Loucy (cell line): ENCODE measurements around the gene HELZ.

Source experiments
- H2AFZ ChIP-seq: fragments of 200-600 bp; sonication (generic); 2 replicates; pipeline ENCODE4 v1.6.0; 2016; ENCODE audit warnings: antibody characterized with exemption, mild to moderate bottlenecking, low read length, moderate library complexity
- H3F3A ChIP-seq: fragments of 200-600 bp; 2 replicates; pipeline ENCODE4 v1.6.0; 2016; ENCODE audit warnings: antibody characterized with exemption, low read depth, mild to moderate bottlenecking
- H3K27me3 ChIP-seq: fragments of 200-600 bp; sonication (generic); 2 replicates; pipeline ENCODE4 v1.6.1; 2014; ENCODE audit warnings: low read length, mild to moderate bottlenecking; ENCODE audit not compliant: insufficient read depth, poor library complexity, severe bottlenecking
- H3K36me3 ChIP-seq: fragments of 200-600 bp; sonication (generic); 2 replicates; pipeline ENCODE4 v1.6.1; 2016; ENCODE audit warnings: low read length; ENCODE audit not compliant: insufficient read depth
- H3K4me1 ChIP-seq: fragments of 200-600 bp; sonication (generic); 2 replicates; pipeline ENCODE4 v1.5.1; 2014; ENCODE audit warnings: low read length, mild to moderate bottlenecking; ENCODE audit not compliant: insufficient read depth, poor library complexity, severe bottlenecking
- H3K4me2 ChIP-seq: fragments of 200-600 bp; sonication (generic); 2 replicates; pipeline ENCODE4 v1.6.0; 2014; ENCODE audit warnings: antibody characterized with exemption, low read length, low read depth, mild to moderate bottlenecking; ENCODE audit not compliant: poor library complexity, severe bottlenecking
- H3K4me3 ChIP-seq: fragments of 200-600 bp; sonication (generic); 2 replicates; pipeline ENCODE4 v1.5.1; 2014; ENCODE audit warnings: low read length, mild to moderate bottlenecking, mixed read lengths; ENCODE audit not compliant: poor library complexity, severe bottlenecking
- H3K79me2 ChIP-seq: fragments of 200-600 bp; sonication (generic); 2 replicates; pipeline ENCODE4 v1.6.1; 2014; ENCODE audit warnings: low read length; ENCODE audit not compliant: insufficient read depth
- H3K9ac ChIP-seq: fragments of 200-600 bp; sonication (generic); 2 replicates; pipeline ENCODE4 v1.6.0; 2014; ENCODE audit warnings: mild to moderate bottlenecking, low read depth, low read length, moderate library complexity; ENCODE audit not compliant: poor library complexity, severe bottlenecking
- H3K9me2 ChIP-seq: fragments of 200-600 bp; sonication (generic); replicated peaks from 2 replicates; pipeline ENCODE4 v1.6.1; 2016; ENCODE audit warnings: low read depth, low read length, mixed read lengths
- H3K9me3 ChIP-seq: fragments of 200-600 bp; sonication (generic); 2 replicates; pipeline ENCODE4 v1.6.1; 2014; ENCODE audit warnings: mild to moderate bottlenecking, antibody characterized with exemption, low read length, low read depth; ENCODE audit not compliant: insufficient read depth
- H4K20me1 ChIP-seq: fragments of 200-600 bp; sonication (generic); 2 replicates; pipeline ENCODE4 v1.6.0; 2014; ENCODE audit warnings: antibody characterized with exemption, low read length, mild to moderate bottlenecking; ENCODE audit not compliant: insufficient read depth, poor library complexity, severe bottlenecking
- EZH2phosphoT487 ChIP-seq: fragments of 200-600 bp; IDR thresholded peaks from 2 replicates; pipeline ENCODE4 v1.6.1; 2018; ENCODE audit warnings: antibody characterized with exemption, mild to moderate bottlenecking, moderate library complexity, borderline replicate concordance
- TF ChIP-seq, protein P1 (sequence below): fragments of 200-600 bp; sonication (generic); conservative IDR thresholded peaks from 2 replicates; pipeline ENCODE4 v1.5.1; 2014; ENCODE audit warnings: mild to moderate bottlenecking, antibody characterized with exemption, low read length

HELZ gene

DNA sequence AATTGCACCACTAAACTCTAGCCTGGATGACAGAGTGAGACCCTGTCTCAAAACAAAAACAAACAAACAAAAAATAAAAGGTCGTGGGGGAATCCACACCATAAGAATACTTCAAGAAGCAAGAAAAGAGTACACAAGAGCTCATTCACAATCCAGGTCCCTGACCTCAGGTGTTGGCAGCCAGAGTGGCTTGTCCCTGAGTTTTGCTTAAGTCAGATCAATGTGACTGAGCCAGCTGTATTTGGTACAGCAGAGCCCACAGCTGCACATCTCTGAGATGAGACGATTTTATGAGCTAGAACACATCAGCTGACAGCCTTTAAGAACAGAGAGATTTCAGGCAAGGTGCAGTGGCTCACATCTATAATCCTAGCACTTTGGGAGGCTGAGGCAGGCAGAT is 178.3 kb downstream of the HELZ start:
- TF ChIP-seq EZH2phosphoT487 = no peak
- TF ChIP-seq, protein P1, sequence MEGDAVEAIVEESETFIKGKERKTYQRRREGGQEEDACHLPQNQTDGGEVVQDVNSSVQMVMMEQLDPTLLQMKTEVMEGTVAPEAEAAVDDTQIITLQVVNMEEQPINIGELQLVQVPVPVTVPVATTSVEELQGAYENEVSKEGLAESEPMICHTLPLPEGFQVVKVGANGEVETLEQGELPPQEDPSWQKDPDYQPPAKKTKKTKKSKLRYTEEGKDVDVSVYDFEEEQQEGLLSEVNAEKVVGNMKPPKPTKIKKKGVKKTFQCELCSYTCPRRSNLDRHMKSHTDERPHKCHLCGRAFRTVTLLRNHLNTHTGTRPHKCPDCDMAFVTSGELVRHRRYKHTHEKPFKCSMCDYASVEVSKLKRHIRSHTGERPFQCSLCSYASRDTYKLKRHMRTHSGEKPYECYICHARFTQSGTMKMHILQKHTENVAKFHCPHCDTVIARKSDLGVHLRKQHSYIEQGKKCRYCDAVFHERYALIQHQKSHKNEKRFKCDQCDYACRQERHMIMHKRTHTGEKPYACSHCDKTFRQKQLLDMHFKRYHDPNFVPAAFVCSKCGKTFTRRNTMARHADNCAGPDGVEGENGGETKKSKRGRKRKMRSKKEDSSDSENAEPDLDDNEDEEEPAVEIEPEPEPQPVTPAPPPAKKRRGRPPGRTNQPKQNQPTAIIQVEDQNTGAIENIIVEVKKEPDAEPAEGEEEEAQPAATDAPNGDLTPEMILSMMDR = no peak
- Histone ChIP-seq H3K9ac (no peak overlapping the region), H3K36me3 (no peaks in the 10 kb centered on the region), H3K4me3 (no peak overlapping the region), H3K4me1 (no peaks in the 10 kb centered on the region), H3K4me2 (no peak overlapping the region), H3K27me3 (no peaks in the 10 kb centered on the region), H3K9me2 (no peaks in the 10 kb centered on the region), H3K79me2 (no peaks in the 10 kb centered on the region), H2AFZ (no peak overlapping the region), H3F3A (no peaks in the 10 kb centered on the region), H3K9me3 (no peaks in the 10 kb centered on the region), H4K20me1 (no peaks in the 10 kb centered on the region)

DNA sequence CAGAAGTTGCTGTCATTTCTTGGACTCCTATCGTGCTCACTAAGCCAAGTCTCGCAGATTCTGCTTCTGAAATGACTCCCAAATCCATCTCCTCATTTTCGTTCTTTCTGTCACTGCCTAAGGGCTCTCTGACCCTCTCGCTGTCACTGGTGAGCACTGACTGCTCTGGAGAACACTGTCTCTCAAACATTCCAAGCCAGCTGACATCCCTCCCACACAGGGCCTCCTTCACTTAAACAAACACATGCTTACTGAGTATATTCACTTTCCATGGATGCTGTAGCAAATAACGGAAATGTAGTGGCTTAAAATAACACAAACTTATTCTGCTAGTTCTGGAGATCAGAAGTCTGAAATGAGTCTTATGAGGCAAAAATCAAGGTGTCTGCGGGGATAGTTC is 181.9 kb downstream of the HELZ start:
- Histone ChIP-seq H3K4me1 (no peaks in the 10 kb centered on the region), H3K4me2 (no peak overlapping the region)
- TF ChIP-seq, protein P1 = no peak
- no peak for TF ChIP-seq EZH2phosphoT487

DNA sequence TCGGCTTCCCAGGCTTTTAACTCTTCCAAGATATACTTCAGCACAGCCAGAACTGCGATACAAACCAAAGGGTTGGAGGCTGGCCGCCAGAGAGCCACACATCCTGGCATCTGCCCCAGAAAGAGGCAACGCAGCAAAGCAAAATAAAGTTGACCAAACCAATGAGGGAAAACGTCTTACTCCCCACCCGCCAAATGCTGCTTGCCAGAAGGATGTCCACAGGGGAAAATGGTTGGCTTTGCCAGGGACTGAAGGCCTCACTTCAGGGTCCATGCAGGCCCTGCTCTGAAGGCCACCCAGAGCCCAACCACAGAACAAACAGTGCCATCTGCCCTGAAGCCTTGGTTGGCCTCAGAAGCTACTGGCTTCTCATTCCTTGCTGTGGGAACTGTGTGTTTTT is 185.6 kb downstream of the HELZ start:
- Histone ChIP-seq H3K9me2 (no peaks in the 10 kb centered on the region), H3K36me3 (no peaks in the 10 kb centered on the region), H3K27me3 (no peaks in the 10 kb centered on the region), H2AFZ (no peak overlapping the region), H4K20me1 (no peaks in the 10 kb centered on the region), H3K9me3 (no peaks in the 10 kb centered on the region), H3K4me3 (no peak overlapping the region), H3K79me2 (no peaks in the 10 kb centered on the region), H3K4me1 (no peaks in the 10 kb centered on the region), H3K9ac (no peak overlapping the region), H3K4me2 (no peak overlapping the region), H3F3A (no peaks in the 10 kb centered on the region)
- TF ChIP-seq, protein P1 = no peak
- no peak for TF ChIP-seq EZH2phosphoT487

More for the DNA sequence above, 181.9 kb downstream of the HELZ start:
- Histone ChIP-seq H3K79me2 (no peaks in the 10 kb centered on the region), H3K4me3 (no peak overlapping the region), H3K9me3 (no peaks in the 10 kb centered on the region), H3K9ac (no peak overlapping the region), H2AFZ (no peak overlapping the region), H3K36me3 (no peaks in the 10 kb centered on the region), H3K27me3 (no peaks in the 10 kb centered on the region), H4K20me1 (no peaks in the 10 kb centered on the region), H3F3A (no peaks in the 10 kb centered on the region), H3K9me2 (no peaks in the 10 kb centered on the region)
